ENCODE data around the gene ZFAND3. TPM values are rescaled to one million over a fixed set of nuclear protein-coding genes. Genes with fewer than 3 reads are reported as not detected.
A peak's percentile ranks its signal among the peaks of the same experiment; 100 is the strongest.

ZFAND3 gene
- total RNA-seq, 4 donors from 2014 or later, result 30.5 to 57.4 (median 53.3) TPM

- Histone ChIP-seq H3K36me3 (no peaks in the 10 kb centered on the region), H3K27me3 (no peaks in the 10 kb centered on the region), H3K27ac (no peak overlapping the region), H3K9me3 (no peaks in the 10 kb centered on the region), H3K4me1 (peaks cover 0 to 12% (median 0%) of the 10 kb centered on the region in 4 donors), H3K4me3 (no peak overlapping the region)
- no peak for TF ChIP-seq CTCF (IDR thresholded peaks at IDR 0.05)
- TF ChIP-seq POLR2A (IDR thresholded peaks at IDR 0.05), result no peak
- no peak for DNase-seq
Measured at GRCh38 chr6:37913210-37913609, 93.7 kb downstream of the ZFAND3 start.

- Histone ChIP-seq H3K27ac (no peak overlapping the region), H3K36me3 (no peaks in the 10 kb centered on the region), H3K27me3 (no peaks in the 10 kb centered on the region), H3K4me3 (no peak overlapping the region), H3K9me3 (no peaks in the 10 kb centered on the region), H3K4me1 (peaks cover 0 to 18% (median 0%) of the 10 kb centered on the region in 4 donors)
- no peak for DNase-seq
- TF ChIP-seq POLR2A (IDR thresholded peaks at IDR 0.05), result no peak
- no peak for TF ChIP-seq CTCF (IDR thresholded peaks at IDR 0.05)
Measured at GRCh38 chr6:37915463-37915862, 95.9 kb downstream of the ZFAND3 start.

- H3K27me3 ChIP-seq, result no peaks in the 10 kb centered on the region
- no peak for DNase-seq
- H3K36me3 ChIP-seq, result no peaks in the 10 kb centered on the region
- H3K27ac ChIP-seq, result no peak overlapping the region
- H3K4me3 ChIP-seq, result no peak overlapping the region
- H3K9me3 ChIP-seq, result no peaks in the 10 kb centered on the region
- TF ChIP-seq CTCF (IDR thresholded peaks at IDR 0.05), result no peak
- no peak for TF ChIP-seq POLR2A (IDR thresholded peaks at IDR 0.05)
- H3K4me1 ChIP-seq, result peaks cover 0 to 22% (median 0%) of the 10 kb centered on the region in 4 donors
Measured at GRCh38 chr6:37916149-37916548, 96.6 kb downstream of the ZFAND3 start.

- H3K27me3 ChIP-seq, result no peaks in the 10 kb centered on the region
- peak overlapping the region in 1 of 4 donors; percentile 36 for H3K27ac ChIP-seq
- no peak for DNase-seq
- TF ChIP-seq CTCF (IDR thresholded peaks at IDR 0.05) (no peak), POLR2A (IDR thresholded peaks at IDR 0.05) (no peak)
- peaks cover 0 to 22% (median 0%) of the 10 kb centered on the region in 4 donors for H3K4me1 ChIP-seq
- H3K36me3 ChIP-seq, result no peaks in the 10 kb centered on the region
- H3K9me3 ChIP-seq, result no peaks in the 10 kb centered on the region
- no peak overlapping the region for H3K4me3 ChIP-seq
Measured at GRCh38 chr6:37916675-37917074, 97.1 kb downstream of the ZFAND3 start.

GRCh38 chr6:37917566-37917965 lies 98.0 kb downstream of the ZFAND3 start:
- TF ChIP-seq POLR2A (IDR thresholded peaks at IDR 0.05), result no peak
- no peak for TF ChIP-seq CTCF (IDR thresholded peaks at IDR 0.05)
- H3K36me3 ChIP-seq, result no peaks in the 10 kb centered on the region
- peaks cover 0 to 22% (median 0%) of the 10 kb centered on the region in 4 donors for H3K4me1 ChIP-seq
- no peaks in the 10 kb centered on the region for H3K9me3 ChIP-seq
- H3K27me3 ChIP-seq, result no peaks in the 10 kb centered on the region
- H3K4me3 ChIP-seq, result no peak overlapping the region
- H3K27ac ChIP-seq, result peak overlapping the region in 2 of 4 donors; percentile 4 to 36
- no peak for DNase-seq

Data from Peyer's patch (tissue), 4 donors.